ENCODE measurements around the gene VIPR2.

The VIPR2 gene

DNA sequence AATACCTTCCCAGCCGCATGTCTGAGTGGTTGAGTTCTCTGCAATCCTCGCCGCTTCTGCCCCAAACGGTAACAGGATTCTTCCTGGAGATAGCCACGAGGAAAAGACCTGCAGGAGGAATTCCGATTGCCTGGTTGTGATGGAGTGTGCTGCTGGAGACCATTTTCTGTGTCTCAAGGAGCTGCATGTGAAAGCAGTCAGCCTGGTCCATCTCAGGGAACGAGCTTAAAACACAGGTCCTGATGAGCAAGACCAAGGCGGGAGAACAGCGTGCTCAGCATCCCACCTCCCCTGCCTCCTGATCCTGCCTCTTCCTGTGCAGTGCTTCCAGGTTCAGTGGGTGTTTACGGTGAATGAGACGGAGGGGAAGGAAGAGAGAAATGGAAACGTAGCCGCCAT, 26.5 kb downstream of the VIPR2 start:
- ChIA-PET CTCF (no interaction called here), POLR2A (ENCODE audit: low non-redundant PET) (no interaction called here)
- H3K27ac ChIP-seq = no peak overlapping the region
- no peak for DNase-seq (ENCODE audit: low spot score)
- TF ChIP-seq, protein P1, sequence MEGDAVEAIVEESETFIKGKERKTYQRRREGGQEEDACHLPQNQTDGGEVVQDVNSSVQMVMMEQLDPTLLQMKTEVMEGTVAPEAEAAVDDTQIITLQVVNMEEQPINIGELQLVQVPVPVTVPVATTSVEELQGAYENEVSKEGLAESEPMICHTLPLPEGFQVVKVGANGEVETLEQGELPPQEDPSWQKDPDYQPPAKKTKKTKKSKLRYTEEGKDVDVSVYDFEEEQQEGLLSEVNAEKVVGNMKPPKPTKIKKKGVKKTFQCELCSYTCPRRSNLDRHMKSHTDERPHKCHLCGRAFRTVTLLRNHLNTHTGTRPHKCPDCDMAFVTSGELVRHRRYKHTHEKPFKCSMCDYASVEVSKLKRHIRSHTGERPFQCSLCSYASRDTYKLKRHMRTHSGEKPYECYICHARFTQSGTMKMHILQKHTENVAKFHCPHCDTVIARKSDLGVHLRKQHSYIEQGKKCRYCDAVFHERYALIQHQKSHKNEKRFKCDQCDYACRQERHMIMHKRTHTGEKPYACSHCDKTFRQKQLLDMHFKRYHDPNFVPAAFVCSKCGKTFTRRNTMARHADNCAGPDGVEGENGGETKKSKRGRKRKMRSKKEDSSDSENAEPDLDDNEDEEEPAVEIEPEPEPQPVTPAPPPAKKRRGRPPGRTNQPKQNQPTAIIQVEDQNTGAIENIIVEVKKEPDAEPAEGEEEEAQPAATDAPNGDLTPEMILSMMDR (conservative IDR thresholded peaks at IDR 0.05; ENCODE audit: low read depth) = no peak

DNA sequence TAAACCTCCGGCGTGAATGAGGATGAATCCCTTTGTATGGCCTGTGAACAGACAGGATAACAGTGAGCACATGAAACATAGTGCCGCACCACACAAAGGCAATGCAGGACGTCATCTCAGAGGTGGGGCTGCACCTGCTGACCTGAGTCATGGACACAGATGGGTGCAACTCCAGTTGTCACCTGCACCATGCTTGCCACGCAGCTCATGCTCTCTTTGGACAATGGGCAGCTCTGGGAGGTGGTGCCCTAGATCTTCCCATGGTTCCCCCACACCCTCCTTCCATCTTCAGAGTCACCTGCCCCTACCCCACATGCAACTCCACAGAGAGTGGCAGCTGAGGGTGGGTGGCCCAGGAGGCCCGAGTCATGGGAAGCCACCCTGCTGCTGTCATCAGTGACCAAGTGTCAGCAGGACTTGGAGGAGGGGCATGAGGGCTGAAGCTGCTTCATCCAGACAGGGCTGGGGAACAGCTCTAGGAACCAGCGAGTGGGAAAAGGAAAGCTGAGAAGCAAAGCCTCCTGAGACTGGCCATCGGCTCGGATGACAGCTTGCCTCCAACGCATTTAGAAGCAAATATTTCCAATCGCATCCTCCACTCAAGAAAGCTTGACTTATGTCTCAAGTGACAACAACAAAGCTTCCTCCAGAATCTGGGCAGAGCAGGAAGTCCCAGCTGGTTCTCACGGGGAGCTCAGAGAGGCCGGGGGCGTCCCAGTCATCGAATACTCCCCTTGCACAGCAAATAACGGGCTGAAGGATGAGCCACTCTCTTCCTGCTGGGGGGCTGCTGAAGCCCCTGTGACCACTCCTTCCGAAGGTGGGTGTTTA, 27.1 kb downstream of the VIPR2 start:
- ChIA-PET POLR2A (ENCODE audit: low non-redundant PET) (no interaction called here), CTCF (no interaction called here)
- no peak for DNase-seq (ENCODE audit: low spot score)
- TF ChIP-seq, protein P1 (conservative IDR thresholded peaks at IDR 0.05; ENCODE audit: low read depth) = no peak
- H3K27ac ChIP-seq = no peak overlapping the region

DNA sequence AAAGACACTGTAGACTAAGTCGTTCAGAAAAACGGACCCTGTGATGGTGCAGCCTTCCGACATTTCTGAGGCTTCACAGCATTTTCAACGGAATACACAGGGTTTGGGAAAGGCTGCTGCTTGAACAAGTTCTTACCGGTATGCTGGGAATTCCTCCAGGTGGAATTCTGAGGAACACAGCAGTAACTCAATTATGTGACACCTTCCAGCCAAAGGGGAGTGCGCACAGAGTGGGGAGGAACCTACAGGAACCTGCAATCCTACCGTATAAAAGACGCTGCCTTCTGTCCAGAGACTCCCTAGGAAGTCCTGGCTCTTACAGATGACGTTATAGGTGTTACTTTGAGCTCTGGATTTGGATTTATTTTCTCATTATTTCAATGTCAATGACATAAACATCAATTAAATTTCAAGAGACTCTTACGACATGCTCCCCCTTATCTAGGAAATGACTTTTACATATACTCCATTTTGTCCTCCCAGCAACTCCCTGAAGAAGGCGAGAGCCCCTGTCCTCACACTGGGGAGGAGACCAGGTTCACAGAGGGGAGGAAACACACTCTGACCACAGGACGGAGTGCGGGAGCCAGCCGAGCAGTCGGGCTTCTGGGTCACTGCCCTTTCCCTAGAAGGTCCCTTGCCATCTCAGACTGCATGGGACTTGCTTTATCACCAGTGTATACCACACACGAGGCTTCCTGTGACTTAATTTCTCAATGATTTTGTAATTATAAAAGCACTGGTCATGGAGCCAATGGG, 27.9 kb downstream of the VIPR2 start:
- TF ChIP-seq, protein P1 (conservative IDR thresholded peaks at IDR 0.05; ENCODE audit: low read depth) = no peak
- DNase-seq (ENCODE audit: low spot score) = no peak
- ChIA-PET POLR2A (ENCODE audit: low non-redundant PET) (no interaction called here), CTCF (no interaction called here)
- H3K27ac ChIP-seq = no peak overlapping the region

DNA sequence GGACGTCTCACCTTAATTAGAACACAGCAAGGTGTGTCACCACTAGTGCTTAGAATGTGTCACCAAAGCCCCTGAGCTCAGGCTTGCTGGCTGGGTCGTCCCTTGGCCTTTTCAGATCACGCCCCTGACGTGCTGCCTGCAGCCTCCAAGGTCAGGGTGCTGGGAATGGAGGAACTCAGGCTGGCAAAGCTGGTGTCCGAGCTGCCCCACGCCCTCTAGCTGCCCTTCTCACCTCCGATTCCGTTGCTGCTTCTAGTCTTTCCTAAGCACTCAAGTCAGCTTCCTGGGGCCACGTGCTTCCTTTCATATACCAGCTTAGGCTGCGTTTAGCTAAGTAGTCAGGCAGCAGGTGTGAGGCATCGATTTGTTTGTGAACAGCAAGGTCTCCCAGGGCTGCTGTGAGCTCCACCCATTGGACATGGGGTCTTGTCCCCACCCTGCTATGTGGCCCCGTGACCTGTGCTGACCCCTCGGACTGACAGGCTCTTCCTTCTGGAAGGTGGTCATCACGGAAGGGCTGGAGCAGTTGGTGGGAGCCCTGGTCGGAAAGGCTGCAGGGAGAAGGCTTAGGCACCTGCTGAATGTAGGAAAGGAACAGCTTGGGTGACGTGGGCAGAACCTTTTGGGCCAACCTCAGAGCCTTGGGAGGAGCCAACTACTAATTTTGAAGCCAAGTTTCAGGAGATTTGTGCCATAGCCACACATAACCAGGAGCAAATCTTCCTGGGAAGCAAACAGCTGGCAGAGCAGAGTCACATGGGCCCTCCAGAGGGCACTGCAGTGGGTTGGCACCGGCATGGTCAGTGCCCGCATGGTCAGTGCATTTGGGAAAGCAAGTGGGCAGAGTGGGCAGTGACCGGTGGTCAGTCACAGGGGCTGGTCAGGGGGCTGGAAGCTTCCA, 28.8 kb downstream of the VIPR2 start:
- no peak overlapping the region for H3K27ac ChIP-seq
- CTCF ChIA-PET = no interaction called here
- TF ChIP-seq, protein P1 (conservative IDR thresholded peaks at IDR 0.05; ENCODE audit: low read depth) = no peak
- no peak for DNase-seq (ENCODE audit: low spot score)
- POLR2A ChIA-PET (ENCODE audit: low non-redundant PET) = no interaction called here

DNA sequence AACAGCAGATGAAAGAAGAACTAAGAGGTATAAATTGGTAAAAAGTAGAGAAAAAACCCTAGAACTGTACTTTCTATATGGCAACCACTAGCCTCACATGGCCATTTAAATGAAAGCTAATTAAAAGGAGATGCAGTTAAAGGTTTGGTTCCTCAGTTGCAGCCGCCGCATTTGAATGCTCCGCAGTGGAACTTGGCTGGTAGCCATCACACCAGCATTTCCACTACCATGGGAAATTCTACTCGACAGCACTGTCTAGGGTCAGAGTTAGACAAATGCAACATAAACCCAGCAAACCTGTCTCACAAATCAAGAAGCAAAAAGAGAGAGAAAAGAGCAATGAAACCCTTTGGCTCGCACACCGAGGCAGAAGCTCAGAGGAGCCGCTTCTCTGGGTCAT, 29.7 kb downstream of the VIPR2 start:
- CTCF ChIA-PET = no interaction called here
- DNase-seq (ENCODE audit: low spot score) = no peak
- POLR2A ChIA-PET (ENCODE audit: low non-redundant PET) = no interaction called here
- no peak overlapping the region for H3K27ac ChIP-seq
- TF ChIP-seq, protein P1 (conservative IDR thresholded peaks at IDR 0.05; ENCODE audit: low read depth) = no peak

DNA sequence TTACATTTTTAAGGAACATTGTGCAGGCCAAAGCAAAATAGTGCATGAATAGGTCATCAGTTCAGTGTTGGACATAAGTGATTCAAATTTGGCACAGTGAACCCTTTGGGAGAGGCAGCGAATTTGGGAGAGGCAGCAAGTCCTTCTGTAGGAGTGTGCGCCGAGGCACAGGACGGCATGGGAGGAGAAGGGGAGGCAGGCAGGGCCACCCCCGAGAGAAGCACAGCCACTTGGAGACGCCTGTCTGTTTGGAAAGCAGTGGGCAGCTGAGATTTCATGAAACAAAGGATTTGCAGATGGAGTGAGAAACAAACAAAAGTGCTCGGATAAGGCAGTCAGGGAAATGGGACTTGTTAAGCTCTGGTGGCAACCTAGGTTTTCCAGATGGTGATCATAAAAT, 30.6 kb downstream of the VIPR2 start:
- no peak for DNase-seq (ENCODE audit: low spot score)
- ChIA-PET POLR2A (ENCODE audit: low non-redundant PET) (no interaction called here), CTCF (no interaction called here)
- no peak overlapping the region for H3K27ac ChIP-seq
- TF ChIP-seq, protein P1 (conservative IDR thresholded peaks at IDR 0.05; ENCODE audit: low read depth) = no peak
